LNCaP clone FGC (cell line): ENCODE measurements around the gene BACH2.

Source experiments
- DNase-seq: peaks from one replicate; pipeline ENCODE4 v3.0.0-alpha.2; 2011; ENCODE audit warnings: low read depth
- H3K4me3 ChIP-seq: 2 replicates; pipeline ENCODE4 v1.5.1; 2011; ENCODE audit warnings: mild to moderate bottlenecking, low read depth, low read length, control low read depth
- CTCF ChIP-seq: IDR thresholded peaks from 2 replicates; pipeline ENCODE4 v1.5.1; 2012; ENCODE audit warnings: mild to moderate bottlenecking; ENCODE audit not compliant: control insufficient read depth, insufficient read depth; ENCODE audit errors: extremely low read depth

BACH2 gene

GRCh38 chr6:89941763-89942497, 354.7 kb downstream of the BACH2 start:
- no peak overlapping the region for H3K4me3 ChIP-seq
- TF ChIP-seq CTCF = no peak
- DNase-seq = no peak

- TF ChIP-seq CTCF = no peak
- H3K4me3 ChIP-seq = no peak overlapping the region
- peak; percentile 78 for DNase-seq
Measured at GRCh38 chr6:89941031-89941762, 355.4 kb downstream of the BACH2 start.

- TF ChIP-seq CTCF = peak; percentile 61
- peak; percentile 64 for DNase-seq
- no peak overlapping the region for H3K4me3 ChIP-seq
Measured at GRCh38 chr6:89940225-89941027, 356.2 kb downstream of the BACH2 start.

- DNase-seq = no peak
- H3K4me3 ChIP-seq = no peak overlapping the region
Measured at GRCh38 chr6:89939144-89939543, 357.5 kb downstream of the BACH2 start.

GRCh38 chr6:89938014-89938413, 358.6 kb downstream of the BACH2 start:
- no peak for TF ChIP-seq CTCF
- no peak overlapping the region for H3K4me3 ChIP-seq
- no peak for DNase-seq

More at GRCh38 chr6:89939144-89939543, 357.5 kb downstream of the BACH2 start:
- TF ChIP-seq CTCF = no peak

GRCh38 chr6:89936177-89936576, 360.5 kb downstream of the BACH2 start:
- no peak for DNase-seq
- no peak overlapping the region for H3K4me3 ChIP-seq
- TF ChIP-seq CTCF = no peak
